SU-DHL-6 (cell line): Measurements from ENCODE around the gene KRTAP10-5.

Experiments used
- CTCF ChIP-seq: fragments of 200-600 bp; sonication (generic); IDR thresholded peaks from one replicate; pipeline ENCODE4 v1.5.1; 2017; ENCODE audit warnings: antibody characterized with exemption, mild to moderate bottlenecking, low read length, moderate library complexity; ENCODE audit not compliant: insufficient read depth, poor library complexity, severe bottlenecking
- EZH2phosphoT487 ChIP-seq: fragments of 200-600 bp; sonication (generic), shearing (Covaris generic); conservative IDR thresholded peaks from 2 replicates; pipeline ENCODE4 v1.6.1; 2018; ENCODE audit warnings: mild to moderate bottlenecking, antibody characterized with exemption, low read length, moderate library complexity, mixed read lengths

GRCh38 chr21:44544566-44544965 is 35.8 kb downstream of the KRTAP10-5 start:
- TF ChIP-seq CTCF (no peak), EZH2phosphoT487 (no peak)
